ENCODE results near the gene ALDH1L1. TPM values are rescaled to one million over a fixed set of nuclear protein-coding genes. Genes with fewer than 3 reads are reported as not detected.

Gene ALDH1L1
- total and polyA plus RNA-seq, 2 of the 4 experiments (the other 2 are of a cell fraction), result not detected

GRCh38 chr3:126205717-126206655 is 25.6 kb upstream of the ALDH1L1 start:
- no peaks in the 10 kb centered on the region for H3K36me3 ChIP-seq (ENCODE audit: control insufficient read depth, insufficient read depth, low read length)
- ChIA-PET POLR2A (ENCODE audit: unreplicated experiment) (no interaction called here), CTCF (interaction anchor here (0.9 kb wide), 1 partner anchor 10 kb away, joined by 4 read pairs; no protein-coding TSS in a partner anchor)
- peak; percentile 6 for DNase-seq
- in situ Hi-C loops (cut with MboI; ENCODE audit: low sequenced_read_pairs), result no loop called here
- H3K9me1 ChIP-seq (ENCODE audit: insufficient read depth, low read length), result peaks cover 2% of the 10 kb centered on the region; the same call in 1 of the 2 replicates
- H2BK120ac ChIP-seq (ENCODE audit: low read depth, low read length), result no peak overlapping the region
- peak; percentile 27; the same call in 1 of the 2 replicates for ATAC-seq (ENCODE audit: low read depth)
- intact Hi-C loops (cut with micrococcal nuclease), result no loop called here
- WGBS, 2 experiments (ENCODE audit: extremely low coverage in 2 of 2, insufficient read length in 1 of 2), result 33% methylated on average over 1 of the region's 3 CpGs; no CpG with 5 or more reads in 1 of the 2 experiments
- H3K9me3 ChIP-seq (ENCODE audit: control insufficient read depth, insufficient read depth, low read length), result no peaks in the 10 kb centered on the region
- H3K9ac ChIP-seq (ENCODE audit: low read depth, low read length), result no peak overlapping the region
- no TSS peak for BruUV-seq (replicated peaks)
- no peaks in the 10 kb centered on the region for H3K79me1 ChIP-seq (ENCODE audit: low read depth in 1 of 2, low read length in 2 of 2)
- no peak overlapping the region for H2BK5ac ChIP-seq (ENCODE audit: low read depth, low read length, poor library complexity, severe bottlenecking)
- H3K56ac ChIP-seq (ENCODE audit: extremely low read depth, insufficient read depth, low read length), result no peak overlapping the region
- no peak overlapping the region for H4K5ac ChIP-seq (ENCODE audit: low read depth, low read length)
- H3K4me1 ChIP-seq (ENCODE audit: control insufficient read depth, insufficient read depth, low read length), result peaks cover 5% of the 10 kb centered on the region
- H2BK20ac ChIP-seq (ENCODE audit: low read depth, low read length), result no peak overlapping the region
- no peak overlapping the region for H2BK15ac ChIP-seq (ENCODE audit: low read depth, low read length)
- no peak overlapping the region for H4K91ac ChIP-seq (ENCODE audit: insufficient read depth, low read depth, low read length)
- TF ChIP-seq MXI1 (IDR thresholded peaks at IDR 0.05; ENCODE audit: borderline replicate concordance, low read depth, low read length) (no peak), CEBPB (IDR thresholded peaks at IDR 0.05; ENCODE audit: low read depth, low read length) (no peak), POLR2A (IDR thresholded peaks at IDR 0.05; ENCODE audit: low read depth, low read length) (no peak), RFX5 (IDR thresholded peaks at IDR 0.05; ENCODE audit: low read depth, low read length) (no peak)
- H3K4me3 ChIP-seq (ENCODE audit: insufficient read depth, low read depth, low read length), result no peak overlapping the region
- no peak overlapping the region for H3K23ac ChIP-seq (ENCODE audit: low read depth, low read length)
- H3K27me3 ChIP-seq (ENCODE audit: control insufficient read depth, insufficient read depth, low read length), result no peaks in the 10 kb centered on the region
- no peak overlapping the region for H4K8ac ChIP-seq (ENCODE audit: low read depth in 2 of 2, low read length in 2 of 2)
- no peak overlapping the region for H3K4me2 ChIP-seq (ENCODE audit: low read depth, low read length)
- no peak overlapping the region for H3K4ac ChIP-seq (ENCODE audit: low read depth, low read length)
- dilution Hi-C loops (cut with HindIII; ENCODE audit: low sequenced_read_pairs, unreplicated experiment), result no loop called here
- H2AK5ac ChIP-seq (ENCODE audit: low read depth, low read length), result no peak overlapping the region
- H3K14ac ChIP-seq (replicated peaks; ENCODE audit: low read depth, low read length), result no peak overlapping the region
- H4K20me1 ChIP-seq (ENCODE audit: insufficient read depth, low read length), result no peaks in the 10 kb centered on the region
- no peak overlapping the region for H2AK9ac ChIP-seq (replicated peaks; ENCODE audit: low read depth, low read length, poor library complexity)
- no peak overlapping the region for H3K27ac ChIP-seq (ENCODE audit: insufficient read depth, low read length)
- H3K18ac ChIP-seq (ENCODE audit: low read depth, low read length), result no peak overlapping the region
- peak overlapping the region; percentile 45 for H2AFZ ChIP-seq (replicated peaks; ENCODE audit: low read length, poor library complexity)
